HuH-7.5 (cell line): ENCODE data around the gene CYP4B1.
"Not testable (repeated sequence)": the region's sequence is repeated elsewhere in the genome, so short reads cannot be mapped to it uniquely, and the experiment has no call there.

Experiments
- DNase-seq: peaks from one replicate; pipeline ENCODE4 v3.0.0; 2011; ENCODE audit warnings: low spot score

CYP4B1 gene

GRCh38 chr1:46798810-46799209, at the start of gene CYP4B1:
Gene CYP4B1, plus strand, starts transcription at chr1:46799046. Its CDS starts 36 bp downstream, at chr1:46799082.
- no peak for DNase-seq

GRCh38 chr1:46749404-46749803, 49.4 kb upstream of the CYP4B1 start:
- no peak for DNase-seq

- no peak for DNase-seq
Observed at GRCh38 chr1:46749921-46750404, 48.9 kb upstream of the CYP4B1 start.

GRCh38 chr1:46753985-46754384, 44.9 kb upstream of the CYP4B1 start:
- DNase-seq = no peak

- DNase-seq = not testable (repeated sequence)
Observed at GRCh38 chr1:46754707-46755106, 44.1 kb upstream of the CYP4B1 start.

- DNase-seq = no peak
Observed at GRCh38 chr1:46755121-46755520, 43.7 kb upstream of the CYP4B1 start.

GRCh38 chr1:46757247-46757955, 41.4 kb upstream of the CYP4B1 start:
- no peak for DNase-seq

GRCh38 chr1:46757956-46758528, 40.8 kb upstream of the CYP4B1 start:
- no peak for DNase-seq

- no peak for DNase-seq
Observed at GRCh38 chr1:46760558-46761166, 38.2 kb upstream of the CYP4B1 start.

GRCh38 chr1:46761740-46762139, 37.1 kb upstream of the CYP4B1 start:
- DNase-seq = no peak

GRCh38 chr1:46764402-46764801, 34.4 kb upstream of the CYP4B1 start:
- no peak for DNase-seq

- DNase-seq = no peak
Observed at GRCh38 chr1:46767649-46768282, 31.1 kb upstream of the CYP4B1 start.

- DNase-seq = no peak
Observed at GRCh38 chr1:46768445-46768844, 30.4 kb upstream of the CYP4B1 start.

GRCh38 chr1:46769028-46769740, 29.7 kb upstream of the CYP4B1 start:
- no peak for DNase-seq

- DNase-seq = no peak
Observed at GRCh38 chr1:46770541-46770940, 28.3 kb upstream of the CYP4B1 start.

- no peak for DNase-seq
Observed at GRCh38 chr1:46772571-46772970, 26.3 kb upstream of the CYP4B1 start.

- DNase-seq = no peak
Observed at GRCh38 chr1:46774297-46774696, 24.5 kb upstream of the CYP4B1 start.

GRCh38 chr1:46778456-46778855, 20.4 kb upstream of the CYP4B1 start:
- not testable (repeated sequence) for DNase-seq

- DNase-seq = no peak
Observed at GRCh38 chr1:46784666-46785065, 14.2 kb upstream of the CYP4B1 start.

GRCh38 chr1:46788634-46789033, 10.2 kb upstream of the CYP4B1 start:
- not testable (repeated sequence) for DNase-seq

GRCh38 chr1:46790446-46791101, 8.3 kb upstream of the CYP4B1 start:
- DNase-seq = no peak

GRCh38 chr1:46793126-46793525, 5.7 kb upstream of the CYP4B1 start:
- DNase-seq = no peak
